GM19463 (cell line): Measurements from ENCODE around the gene CAPN13.

Experiments used
- ATAC-seq: cut with Tn5 transposase; IDR thresholded peaks from one replicate; pipeline ENCODE4 v1.9.1; 2021; ENCODE audit warnings: mild to moderate bottlenecking, moderate library complexity; ENCODE audit not compliant: unreplicated experiment

Gene CAPN13

DNA sequence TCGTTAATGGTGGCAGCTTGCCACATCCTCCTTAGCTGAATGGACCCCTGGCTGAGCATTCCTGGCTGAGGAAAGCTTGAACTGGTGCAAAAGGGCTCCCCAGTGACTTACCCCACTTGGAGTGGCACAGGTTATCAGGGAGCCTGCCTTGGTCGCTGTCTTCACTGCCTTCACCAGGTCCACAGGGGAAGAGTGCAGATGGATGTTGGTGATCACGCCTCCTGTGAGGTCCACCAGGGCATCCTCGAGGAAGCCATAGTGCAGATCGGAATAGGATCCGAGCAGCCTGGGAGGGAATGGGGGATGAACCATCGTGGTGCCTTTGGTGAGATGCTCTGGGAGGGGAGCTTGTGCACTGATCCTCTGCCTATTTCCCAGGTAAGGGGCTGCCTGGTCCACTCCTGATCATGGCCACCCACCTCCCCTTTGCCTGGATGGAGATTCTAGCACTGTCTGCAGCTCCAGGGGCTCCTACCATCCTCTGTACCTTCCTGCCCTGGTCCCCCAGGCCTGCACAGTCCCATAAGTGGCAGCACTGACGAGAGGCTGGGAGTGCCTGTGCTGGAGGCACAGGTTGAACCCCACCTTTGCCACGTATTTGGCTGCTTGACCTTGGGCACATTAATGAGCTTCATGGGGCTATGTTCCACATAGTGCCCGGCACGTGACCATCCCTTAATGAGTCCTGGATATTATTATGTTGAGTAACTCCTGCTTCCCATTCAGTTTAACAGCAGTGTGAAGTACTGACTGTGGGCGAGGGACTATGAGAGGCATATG is 43.0 kb downstream of the CAPN13 start:
- ATAC-seq = no peak

- no peak for ATAC-seq
Observed at GRCh38 chr2:30763151-30763660, 44.0 kb downstream of the CAPN13 start.

DNA sequence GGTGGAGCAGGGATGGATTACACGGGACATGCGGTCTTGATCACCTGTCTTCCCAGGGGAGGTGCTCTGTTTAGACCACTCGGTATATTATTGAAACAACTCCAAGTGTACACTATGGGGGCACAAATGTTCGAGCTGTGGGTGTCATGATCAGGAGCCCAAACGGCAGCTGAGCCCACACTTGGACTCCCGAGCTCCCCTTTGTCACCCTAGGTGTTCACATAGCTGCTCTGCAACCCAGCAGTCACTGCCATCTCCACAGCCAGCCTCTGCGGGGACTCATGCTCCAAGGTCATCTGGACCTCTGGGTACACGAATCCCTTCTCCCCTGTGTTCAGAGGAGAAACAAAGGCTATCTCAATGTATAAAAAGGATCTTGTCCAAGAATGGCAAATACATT is 46.0 kb downstream of the CAPN13 start:
- no peak for ATAC-seq

- ATAC-seq = no peak
Observed at GRCh38 chr2:30759481-30759880, 47.8 kb downstream of the CAPN13 start.

DNA sequence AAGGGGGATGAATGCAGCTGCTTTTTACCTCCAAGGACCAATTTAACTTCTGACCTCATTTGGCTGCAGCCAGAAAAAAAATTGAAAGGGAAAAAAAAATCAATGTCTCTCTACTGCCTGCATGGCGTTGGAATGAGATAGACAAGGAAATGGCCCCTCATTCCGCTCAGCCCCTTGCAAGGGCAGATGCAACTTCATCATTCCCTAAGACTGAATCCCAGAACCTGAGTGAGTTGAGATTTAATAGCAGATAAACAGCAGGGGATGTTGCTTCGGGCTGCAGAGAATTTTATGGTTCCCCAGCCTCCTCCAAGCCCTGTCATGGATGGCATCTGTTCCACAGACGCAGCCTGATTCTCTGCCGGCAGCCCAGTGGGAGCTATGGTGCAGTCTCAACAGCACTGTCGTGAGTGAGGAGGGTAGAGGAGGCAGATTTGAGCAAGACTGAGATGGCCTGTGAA is 49.0 kb downstream of the CAPN13 start:
- no peak for ATAC-seq

DNA sequence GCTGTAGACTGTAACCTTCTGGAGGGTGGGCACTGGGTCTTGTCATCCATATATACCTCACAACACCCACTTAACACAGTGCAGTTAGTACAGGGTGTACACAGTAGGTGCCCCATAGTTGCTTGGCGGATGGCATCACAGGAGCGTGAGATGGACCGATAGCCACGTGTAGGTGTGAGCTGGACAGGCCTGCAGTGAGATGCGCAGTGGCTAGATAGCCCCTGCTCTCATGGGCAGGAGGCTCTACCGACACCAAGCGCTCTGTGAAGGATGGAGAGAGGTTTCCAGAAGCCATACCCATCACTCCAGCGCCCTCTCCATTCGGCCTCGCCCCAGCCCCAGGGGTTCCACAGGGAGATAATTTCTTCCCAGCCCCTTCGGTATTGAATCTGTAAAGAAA is 49.5 kb downstream of the CAPN13 start:
- no peak for ATAC-seq

DNA sequence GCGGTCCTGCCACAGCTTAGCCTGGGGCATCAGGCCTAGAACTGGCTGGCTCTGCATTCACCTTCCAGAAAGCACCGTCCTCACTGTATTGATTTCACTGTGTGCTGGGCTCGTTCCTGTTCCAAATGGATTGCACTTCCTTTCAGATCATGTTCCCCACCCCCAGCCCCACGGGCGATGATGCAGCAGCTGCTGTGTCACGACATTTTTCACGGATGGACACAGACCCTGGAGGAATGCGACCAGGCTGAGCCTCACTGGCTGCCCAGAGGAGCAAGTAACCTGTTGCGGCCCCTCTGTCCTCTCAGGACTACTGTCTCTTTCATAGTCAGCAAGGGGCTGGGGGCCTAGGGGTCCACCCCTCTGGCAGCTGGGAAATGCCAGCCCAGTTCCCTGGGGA is 50.3 kb downstream of the CAPN13 start:
- ATAC-seq = no peak

DNA sequence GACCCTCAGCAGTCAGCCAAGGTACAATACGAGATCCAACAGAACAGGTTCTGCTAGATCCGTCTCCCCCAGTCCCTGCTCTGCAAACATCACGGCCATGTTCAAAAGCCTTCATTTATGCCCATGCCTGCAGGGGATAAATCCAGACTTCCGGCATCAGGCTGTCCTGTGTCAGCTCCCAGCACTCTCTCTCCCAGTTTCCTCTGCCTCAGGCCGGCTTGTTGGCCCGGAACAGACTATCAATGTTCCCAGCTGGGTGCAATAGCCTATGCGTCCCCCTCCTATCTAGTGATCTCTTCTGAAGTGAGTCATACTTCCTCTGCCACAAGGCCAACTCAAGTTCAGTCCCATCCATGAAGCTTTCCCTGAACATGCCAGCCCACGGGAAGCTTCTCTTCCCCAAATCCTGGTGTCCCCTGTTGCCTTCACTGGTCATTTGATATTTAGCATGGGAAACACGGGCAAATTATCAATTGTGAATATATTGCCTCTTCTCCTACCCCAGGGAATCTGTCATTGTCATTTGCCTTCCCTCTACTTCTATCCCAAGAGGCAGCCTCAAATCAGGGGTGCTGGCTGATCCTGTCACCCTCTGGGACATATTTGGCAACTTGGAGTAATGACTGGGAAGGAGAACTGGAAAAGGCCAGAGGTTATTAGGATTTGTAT is 51.1 kb downstream of the CAPN13 start:
- no peak for ATAC-seq

DNA sequence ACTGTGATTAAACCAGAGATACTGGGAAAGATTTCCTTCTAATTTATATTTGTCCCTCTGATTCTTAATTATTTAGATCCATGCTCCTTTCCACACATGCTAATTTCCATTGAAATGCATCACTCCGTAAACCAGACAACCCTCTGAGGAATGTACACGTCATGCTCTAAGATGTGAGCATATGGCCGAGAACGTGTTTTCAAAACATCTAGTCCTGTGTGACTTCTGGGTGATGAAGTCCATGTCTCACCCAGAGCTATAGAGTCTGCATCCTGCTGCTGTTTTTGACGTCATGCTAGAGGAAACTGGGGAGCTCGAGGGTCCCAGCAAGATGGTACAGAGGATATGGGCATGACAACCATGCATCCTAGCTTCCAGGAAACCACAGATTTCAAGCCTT is 53.6 kb downstream of the CAPN13 start:
- ATAC-seq = no peak

- no peak for ATAC-seq
Observed at GRCh38 chr2:30752811-30753210, 54.4 kb downstream of the CAPN13 start.

DNA sequence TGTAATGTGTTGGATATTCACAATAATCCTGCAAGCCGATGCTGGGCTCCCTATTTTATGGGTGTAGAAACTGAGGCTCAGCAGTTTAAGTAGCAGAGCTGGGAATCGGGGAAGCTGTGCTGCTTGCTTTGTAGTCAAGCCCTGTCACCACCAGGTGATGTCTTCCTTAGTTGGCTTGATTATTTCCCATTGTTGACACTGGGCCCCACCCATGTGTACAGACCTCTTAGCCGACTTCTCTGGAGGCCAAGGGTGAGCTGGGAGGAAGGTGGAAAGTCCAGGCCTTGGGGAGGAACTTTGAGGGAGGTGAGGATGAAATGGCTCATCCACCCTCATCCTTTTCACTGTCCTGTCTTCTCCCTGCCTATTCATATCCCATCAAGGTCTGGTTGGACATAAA is 60.0 kb downstream of the CAPN13 start:
- ATAC-seq = no peak

DNA sequence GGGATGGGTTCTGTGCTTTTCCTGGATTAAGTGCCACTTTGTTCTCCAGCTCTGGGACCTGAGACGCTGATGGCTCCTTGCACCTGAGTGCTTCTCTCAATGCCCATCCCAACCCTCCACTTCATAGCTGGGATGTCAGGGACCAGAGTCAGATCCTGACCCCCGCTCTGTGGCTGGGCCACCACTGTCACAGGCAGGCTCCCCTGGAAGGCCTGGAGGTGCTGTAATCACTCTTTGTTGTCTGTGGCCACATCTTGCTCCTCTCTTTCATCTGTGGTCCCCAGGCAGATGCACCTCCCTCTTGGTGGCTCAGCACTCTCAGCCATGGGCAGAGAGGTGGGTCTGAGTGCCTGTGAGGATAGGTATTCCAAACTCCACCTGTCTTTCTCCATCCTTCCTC is 62.4 kb downstream of the CAPN13 start:
- no peak for ATAC-seq

GRCh38 chr2:30741576-30741975 is 65.7 kb downstream of the CAPN13 start:
- ATAC-seq = no peak

DNA sequence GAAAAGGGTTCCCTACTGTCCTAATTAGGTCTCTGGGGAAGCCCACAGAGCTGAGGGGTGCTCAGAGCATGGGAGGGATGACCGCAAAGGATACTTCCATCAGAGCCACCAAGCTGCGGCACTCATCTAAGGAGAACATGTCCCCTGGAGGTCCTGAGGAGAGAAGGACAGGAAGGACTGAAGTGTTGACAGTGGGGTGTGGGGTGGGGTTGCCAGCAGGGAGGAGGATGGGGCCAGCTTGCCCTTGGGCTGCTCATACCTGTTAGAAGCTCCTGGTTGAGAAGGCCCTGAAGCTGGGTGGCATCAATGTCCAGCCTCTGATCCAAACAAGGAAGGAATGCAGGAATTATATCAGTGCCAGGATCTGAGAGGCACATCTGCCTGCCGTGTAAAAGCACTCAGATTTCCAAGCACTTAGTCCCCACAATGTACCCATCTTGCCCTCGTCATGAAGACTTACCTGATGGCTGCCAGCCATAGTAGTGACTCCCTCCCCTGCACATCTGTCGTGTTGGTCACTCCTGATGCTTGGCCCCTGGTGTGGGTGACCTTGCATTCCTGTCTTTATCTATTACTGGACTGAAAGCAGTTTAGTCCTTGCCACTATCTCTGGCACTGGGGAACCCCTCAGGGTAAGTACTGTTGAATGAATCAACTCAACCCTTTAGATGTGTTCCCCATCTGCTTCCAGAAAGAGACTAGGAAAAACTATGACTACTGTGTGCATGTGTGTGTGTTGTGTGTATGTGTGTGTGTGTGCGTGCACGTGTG is 68.9 kb downstream of the CAPN13 start:
- ATAC-seq = no peak

- no peak for ATAC-seq
Observed at GRCh38 chr2:30737326-30737610, 70.0 kb downstream of the CAPN13 start.

- ATAC-seq = no peak
Observed at GRCh38 chr2:30736461-30737325, 70.6 kb downstream of the CAPN13 start.

GRCh38 chr2:30733876-30734520 is 73.2 kb downstream of the CAPN13 start:
- ATAC-seq = no peak

DNA sequence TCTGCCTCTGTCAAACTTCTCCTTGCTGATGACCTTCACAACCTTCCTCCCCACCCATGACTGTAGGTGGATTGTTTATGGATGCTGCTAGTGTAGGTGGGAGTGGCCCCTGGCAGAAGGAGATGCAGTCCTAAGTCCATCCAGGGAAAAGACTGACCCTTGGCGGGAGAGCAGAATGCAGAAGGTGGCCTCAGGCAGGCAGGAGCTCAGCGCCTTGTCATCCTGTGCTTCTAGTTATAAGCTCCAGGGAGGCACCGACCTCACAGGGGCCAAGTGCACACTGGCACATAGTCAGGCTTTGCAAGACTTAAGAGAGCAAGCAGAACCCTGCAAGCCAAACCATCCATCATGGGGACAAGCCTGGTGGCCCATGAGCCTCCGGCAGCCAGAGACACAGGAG is 74.4 kb downstream of the CAPN13 start:
- no peak for ATAC-seq

DNA sequence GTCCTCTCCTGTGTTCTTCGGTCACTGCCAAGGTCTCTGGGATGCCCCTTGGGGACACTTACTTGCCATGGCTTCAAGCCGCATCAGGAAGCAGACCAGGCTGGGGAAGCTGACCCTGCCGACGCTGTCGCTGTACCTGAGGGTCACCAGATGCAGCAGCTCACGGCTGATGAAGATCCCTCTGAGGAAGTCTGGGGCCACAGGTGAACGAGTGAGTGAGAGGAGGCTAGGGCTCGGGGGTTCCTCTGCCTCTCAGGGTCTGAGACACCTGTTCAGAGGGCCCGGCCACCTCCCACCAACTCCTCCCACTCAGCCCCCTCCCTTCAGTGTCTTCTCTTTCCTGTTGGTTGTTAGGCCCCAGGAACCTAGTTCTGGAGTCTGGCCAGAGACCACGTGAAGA is 74.9 kb downstream of the CAPN13 start:
- ATAC-seq = no peak

DNA sequence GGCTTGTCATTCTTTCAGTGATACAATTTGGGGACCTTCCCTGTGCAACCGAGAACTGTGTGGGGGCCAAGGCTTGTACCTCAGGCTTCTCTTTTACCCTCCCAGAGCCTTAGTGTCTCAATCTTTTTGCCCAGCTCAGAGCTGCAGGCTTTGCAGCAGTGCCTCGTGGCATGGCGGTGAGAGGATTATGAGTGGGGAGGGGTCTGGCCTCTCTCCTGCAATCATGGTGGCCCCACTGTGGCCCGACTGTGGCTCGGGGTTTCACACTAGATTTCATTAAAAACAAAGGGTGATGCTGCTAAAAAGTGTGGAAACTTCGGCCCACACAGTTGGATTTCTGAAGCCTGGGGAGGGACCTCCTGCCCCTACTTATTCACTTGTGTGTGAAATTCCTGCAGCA is 75.5 kb downstream of the CAPN13 start:
- ATAC-seq = no peak
